Stimulated activated CD4-positive, alpha-beta T cell treated with anti-CD3 and anti-CD28 coated beads, Interleukin-4, amount 100 ng/mL, for 4 hours (primary cell): ENCODE measurements around the gene EPHB3.
A peak's percentile ranks its signal among the peaks of the same experiment; 100 is the strongest.

Experiments
- DNase-seq, 2 experiments: peaks; one replicate each; pipeline ENCODE4 v3.0.0-alpha.2; 2020

Gene EPHB3

GRCh38 chr3:184564685-184565385, 3.2 kb downstream of the EPHB3 start:
- DNase-seq, result no peak

GRCh38 chr3:184565421-184566211, 4.0 kb downstream of the EPHB3 start:
- DNase-seq, result no peak

DNA sequence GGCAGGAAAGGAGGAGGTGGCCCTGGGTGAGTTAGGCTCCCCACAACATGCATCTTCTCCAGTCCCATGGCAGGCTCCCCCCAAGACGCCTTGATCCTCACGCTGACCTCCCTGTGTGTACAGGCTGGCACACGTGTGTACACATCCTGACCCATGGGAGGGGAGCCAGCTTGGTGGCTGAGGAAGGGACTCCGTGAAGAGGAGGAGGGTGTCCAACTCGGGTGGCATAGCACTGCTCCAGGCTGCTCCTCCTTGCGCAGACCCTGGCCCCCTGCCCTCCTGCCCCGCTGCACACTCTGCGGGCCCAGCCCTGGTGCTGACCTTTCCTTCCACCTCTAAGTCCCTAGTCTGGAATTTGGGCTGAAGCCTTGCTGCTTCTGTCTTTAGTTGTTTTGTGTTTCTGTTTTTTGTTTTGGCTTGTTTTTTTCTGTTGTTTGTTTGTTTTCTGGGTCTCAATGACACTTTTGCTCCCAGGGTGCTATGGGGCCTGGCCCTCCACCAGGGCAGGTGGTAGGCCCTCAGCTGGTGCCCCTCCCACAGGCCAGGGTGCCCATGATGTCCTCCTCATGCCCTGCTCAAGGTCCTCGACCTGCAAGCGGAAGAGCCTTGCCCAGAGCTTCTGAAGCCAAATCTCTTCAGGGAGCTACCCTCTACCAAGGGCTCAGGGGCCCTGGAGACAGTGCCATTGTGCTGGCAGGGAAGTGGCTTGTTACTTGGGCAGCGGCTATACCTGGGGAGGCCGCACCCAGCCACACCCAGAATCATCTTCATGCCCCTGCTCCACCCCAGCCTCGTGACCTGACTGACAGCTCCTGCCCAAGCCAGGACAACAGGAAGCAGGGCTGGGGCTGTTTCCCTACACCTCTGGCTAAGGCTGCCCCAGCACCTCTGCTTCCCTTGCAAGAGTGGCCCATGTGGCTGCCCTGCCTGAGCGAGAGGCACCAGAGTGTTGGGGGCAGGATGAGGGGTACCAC, 5.1 kb downstream of the EPHB3 start:
- DNase-seq, result no peak

GRCh38 chr3:184567946-184568559, 6.5 kb downstream of the EPHB3 start:
- DNase-seq, result no peak

GRCh38 chr3:184568560-184568923, 7.0 kb downstream of the EPHB3 start:
- DNase-seq, result no peak

DNA sequence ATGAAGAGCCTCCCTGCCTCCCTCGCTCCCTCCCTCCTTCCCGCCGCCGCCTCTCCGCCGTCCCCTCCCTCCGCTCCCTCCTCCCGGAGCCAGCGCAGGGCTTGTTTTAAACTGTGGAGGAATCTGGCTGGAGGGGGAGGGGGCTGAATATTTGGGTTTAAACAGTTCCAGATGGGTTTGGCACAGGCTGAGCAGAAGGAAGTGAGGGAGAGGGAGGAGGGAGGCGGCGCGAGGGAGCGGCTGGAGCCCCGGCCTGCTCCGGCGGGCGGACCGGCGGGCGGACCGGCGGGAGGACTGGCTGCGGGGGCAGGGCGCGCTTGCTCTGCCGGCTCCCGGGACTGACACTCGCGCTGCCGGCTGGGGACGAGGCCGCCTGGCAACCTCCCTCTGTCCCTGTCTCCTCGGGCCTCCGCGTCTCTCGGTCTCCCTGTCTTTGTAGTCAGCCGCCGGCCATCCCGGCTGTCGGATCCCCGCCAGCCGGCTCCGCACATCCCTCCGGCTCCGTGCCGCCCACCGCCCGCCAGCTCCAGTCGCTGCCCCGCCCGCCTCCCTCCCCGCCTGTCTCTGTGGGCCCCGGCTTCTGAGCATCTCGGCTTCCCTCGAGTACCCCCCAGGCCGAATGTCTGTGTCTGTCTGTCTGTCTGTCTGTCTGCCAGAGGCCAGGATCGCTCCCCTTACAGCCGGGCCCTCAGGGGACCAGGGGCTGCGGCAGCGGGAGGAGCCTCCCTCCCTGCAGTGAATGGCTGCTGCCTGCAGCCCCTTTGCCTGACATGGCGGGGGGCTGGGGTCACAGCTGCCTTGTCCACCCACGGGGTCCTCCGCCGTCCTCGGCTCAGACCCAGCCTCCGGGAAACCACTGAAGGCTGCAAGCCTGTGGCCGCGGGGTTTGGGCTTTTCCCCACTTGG, 7.6 kb downstream of the EPHB3 start:
- DNase-seq, result peak in 1 of 2 experiments; percentile 32

DNA sequence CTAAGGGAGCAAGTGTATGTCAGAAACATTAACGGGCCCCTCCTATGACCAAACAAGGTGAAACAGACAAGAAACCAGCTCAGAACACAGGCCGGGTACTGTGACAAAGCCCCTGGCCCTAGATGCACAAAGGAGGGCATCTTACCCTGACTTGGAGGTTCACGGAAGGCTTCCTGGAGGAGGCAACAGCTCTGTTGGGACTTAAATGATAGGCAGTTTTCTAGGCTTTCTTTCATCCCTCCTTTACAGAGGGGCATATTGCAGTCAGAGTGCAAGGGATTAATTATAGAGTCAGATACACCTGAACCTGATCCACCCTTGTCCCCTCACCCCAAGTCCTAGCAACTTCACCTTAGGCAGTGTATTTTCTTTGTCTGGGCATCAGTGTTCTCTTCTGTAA, 8.4 kb downstream of the EPHB3 start:
- no peak for DNase-seq

DNA sequence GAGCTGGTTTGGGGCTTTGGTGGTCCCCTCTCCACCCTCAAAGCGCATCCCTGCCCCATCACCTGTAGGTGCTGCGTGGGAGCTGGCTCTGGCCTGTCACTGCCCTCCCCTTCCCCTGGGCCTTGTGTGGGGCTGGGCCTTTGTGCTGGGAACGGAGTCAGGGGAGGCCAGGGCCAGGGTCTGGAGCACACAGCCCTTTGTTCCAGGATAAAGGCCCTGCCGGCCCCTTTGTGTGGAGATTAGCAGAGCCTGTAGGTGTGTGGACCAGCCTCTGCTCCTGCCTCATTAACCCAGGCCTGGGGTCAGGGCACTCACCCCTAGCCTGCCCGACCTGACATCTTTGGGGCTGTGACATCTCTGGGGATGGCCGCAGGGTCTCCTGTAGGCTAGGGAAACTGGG, 8.9 kb downstream of the EPHB3 start:
- DNase-seq, result no peak

DNA sequence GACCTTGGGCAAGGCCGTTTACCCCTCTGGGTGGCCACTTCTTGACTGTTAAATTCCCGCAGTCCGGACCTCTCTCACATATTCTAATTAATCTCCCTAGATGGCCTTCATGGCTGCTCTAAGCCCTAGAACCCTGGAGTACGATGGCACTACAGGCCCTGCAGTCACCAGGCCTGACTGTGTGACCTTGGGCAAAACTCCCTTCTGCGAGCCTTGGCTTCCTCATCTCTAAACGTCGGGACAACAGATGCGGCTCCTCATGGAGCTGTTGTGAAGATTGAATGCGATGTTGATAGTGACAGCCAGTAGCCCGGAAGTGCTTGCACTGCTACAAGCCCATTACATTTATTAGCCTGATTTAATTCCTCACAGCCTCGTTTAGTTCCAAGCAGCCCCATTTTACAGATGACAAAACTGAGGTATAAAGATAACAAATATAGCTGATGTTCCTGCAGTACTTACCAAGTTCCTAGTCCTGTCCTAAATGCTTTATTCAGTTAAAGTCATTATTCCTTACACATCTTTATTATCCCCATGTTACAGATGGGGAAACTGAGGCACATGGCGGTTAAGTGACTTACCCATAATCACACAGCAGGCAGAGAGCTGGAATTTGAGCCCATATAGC, 10.3 kb downstream of the EPHB3 start:
- no peak for DNase-seq

GRCh38 chr3:184572633-184573270, 11.2 kb downstream of the EPHB3 start:
- DNase-seq, result no peak

DNA sequence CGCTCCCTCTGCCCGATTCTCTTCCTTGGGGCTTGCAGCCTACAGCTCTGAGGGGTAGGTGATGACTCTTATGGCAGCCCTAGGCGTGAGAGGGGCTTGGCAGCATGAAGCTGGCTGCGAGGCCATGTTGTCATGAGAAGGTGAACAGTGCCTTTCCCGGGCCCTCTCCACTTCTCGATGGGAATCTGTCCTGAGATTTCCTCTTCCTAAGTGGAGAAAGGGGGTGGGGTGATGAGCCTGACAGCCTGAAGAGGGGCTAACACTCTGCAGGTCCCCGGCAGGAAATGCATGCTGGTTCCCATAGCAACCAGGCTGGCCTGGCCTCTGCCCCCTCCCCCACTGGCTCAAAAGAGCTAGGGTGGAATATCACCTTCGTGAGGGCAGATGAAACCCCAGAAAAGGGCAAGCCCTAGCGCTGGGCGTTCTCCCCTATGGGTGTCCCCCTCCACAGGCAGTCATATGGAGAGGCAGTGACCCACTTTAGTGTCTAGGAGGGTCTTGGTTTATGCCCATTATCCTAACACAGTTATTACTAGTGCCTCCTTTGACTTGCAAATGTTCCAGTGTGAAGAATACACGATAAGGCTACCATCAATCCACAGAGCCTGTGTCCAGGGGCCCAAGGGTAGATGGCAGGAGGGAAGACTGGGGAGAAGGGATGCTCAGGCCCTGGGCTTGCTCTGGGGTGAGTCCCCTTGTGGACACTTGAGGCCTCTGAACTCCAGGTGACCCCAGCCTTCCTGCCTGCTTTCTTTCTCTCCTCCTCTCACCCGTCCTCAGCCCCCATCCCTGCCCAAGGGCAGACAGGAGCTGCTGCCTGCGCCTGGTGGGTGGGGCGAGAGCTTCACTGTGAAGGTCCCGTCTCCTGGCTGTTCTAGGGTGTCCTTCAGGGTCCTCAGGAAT, 13.2 kb downstream of the EPHB3 start:
- DNase-seq, result no peak

- DNase-seq, result no peak
Measured at GRCh38 chr3:184575701-184576100, 14.1 kb downstream of the EPHB3 start.

DNA sequence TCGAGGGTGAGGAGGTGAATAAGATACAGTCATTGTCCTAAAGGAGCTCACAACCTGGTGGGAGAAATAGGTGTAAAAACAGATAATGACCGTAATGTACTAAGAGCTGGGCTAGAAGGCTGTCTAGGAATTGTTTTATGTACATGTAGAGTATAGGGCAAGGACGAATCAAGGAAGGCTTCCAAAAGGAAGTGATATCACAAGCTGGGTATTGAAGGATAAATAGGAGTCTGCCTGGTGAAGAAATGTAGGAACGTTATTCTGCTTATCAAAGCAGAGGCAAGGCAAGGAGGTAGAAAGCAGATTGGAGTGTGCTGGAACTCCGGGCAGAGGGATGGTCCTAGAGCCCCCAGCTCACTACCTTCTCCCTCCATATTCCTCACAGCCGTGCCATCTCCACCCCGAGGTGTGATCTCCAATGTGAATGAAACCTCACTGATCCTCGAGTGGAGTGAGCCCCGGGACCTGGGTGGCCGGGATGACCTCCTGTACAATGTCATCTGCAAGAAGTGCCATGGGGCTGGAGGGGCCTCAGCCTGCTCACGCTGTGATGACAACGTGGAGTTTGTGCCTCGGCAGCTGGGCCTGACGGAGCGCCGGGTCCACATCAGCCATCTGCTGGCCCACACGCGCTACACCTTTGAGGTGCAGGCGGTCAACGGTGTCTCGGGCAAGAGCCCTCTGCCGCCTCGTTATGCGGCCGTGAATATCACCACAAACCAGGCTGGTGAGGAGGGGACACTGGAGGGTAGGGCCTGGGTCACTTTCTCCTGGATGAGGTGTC, 15.1 kb downstream of the EPHB3 start:
- DNase-seq, result no peak

GRCh38 chr3:184577546-184577945, 16.0 kb downstream of the EPHB3 start:
- DNase-seq, result no peak

DNA sequence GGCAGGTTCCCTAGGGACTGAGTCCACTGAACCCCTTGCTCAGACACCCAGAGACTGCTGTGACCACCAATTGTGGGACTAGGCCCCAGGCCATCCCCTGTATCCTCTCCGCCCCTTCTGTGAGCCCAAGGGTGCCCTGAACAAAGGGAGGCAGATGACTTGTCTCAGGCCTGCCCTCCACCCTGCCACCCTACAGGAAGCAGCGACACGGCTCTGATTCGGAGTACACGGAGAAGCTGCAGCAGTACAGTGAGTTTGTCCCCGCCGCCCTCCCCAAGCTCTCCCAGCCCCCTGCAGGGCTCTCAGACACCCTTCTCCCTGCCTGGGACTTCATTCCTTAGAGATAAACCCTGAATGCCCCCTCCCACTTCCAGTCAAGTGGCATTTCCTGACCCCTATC, 16.6 kb downstream of the EPHB3 start:
- no peak for DNase-seq

DNA sequence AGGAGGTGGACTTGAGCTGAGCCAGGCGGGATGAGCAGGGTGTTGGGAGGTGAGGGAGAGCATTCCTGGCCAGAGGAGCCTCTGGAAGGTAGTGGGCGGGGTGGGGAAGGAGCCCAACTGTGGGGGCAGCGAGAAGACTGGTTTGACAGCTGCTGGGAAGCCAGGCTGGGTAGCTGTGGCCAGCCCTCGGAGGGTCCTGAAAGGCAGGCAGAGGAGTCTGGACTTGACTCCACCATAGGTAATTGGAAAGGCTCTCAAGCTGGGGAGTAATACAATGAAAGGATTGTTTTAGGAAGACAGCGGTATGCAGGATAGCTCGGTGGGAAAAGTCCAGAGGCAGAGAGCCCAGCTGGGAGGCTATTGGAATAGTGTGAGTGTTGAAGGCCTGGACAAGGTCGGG, 17.2 kb downstream of the EPHB3 start:
- no peak for DNase-seq

DNA sequence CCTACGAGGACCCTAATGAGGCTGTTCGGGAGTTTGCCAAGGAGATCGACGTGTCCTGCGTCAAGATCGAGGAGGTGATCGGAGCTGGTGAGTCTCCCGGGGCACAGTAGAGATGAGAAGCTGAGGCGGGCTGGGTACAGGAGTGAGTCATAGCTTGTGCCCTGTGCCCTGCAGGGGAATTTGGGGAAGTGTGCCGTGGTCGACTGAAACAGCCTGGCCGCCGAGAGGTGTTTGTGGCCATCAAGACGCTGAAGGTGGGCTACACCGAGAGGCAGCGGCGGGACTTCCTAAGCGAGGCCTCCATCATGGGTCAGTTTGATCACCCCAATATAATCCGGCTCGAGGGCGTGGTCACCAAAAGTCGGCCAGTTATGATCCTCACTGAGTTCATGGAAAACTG, 17.9 kb downstream of the EPHB3 start:
- DNase-seq, result no peak

DNA sequence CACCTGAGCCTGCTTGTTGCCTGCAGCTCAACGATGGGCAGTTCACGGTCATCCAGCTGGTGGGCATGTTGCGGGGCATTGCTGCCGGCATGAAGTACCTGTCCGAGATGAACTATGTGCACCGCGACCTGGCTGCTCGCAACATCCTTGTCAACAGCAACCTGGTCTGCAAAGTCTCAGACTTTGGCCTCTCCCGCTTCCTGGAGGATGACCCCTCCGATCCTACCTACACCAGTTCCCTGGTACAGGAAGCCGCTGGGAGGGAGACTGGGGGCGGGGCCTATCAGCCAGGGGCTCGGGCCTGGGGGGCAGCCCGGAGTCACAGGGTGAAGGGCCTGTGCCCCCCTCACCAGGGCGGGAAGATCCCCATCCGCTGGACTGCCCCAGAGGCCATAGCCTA, 18.8 kb downstream of the EPHB3 start:
- no peak for DNase-seq

GRCh38 chr3:184581331-184581855, 19.8 kb downstream of the EPHB3 start:
- DNase-seq, result no peak
